Testis (tissue), 3 donors: Measurements from ENCODE around the gene BOLA2B. TPM values are rescaled to one million over a fixed set of nuclear protein-coding genes. Genes with fewer than 3 reads are reported as not detected.

Experiments used
- DNase-seq: peaks from one replicate; pipeline ENCODE4 v3.0.0-alpha.2; 2019
- H3K27ac ChIP-seq, 2 donors: fragments of 200-600 bp; sonication (generic); one replicate each; pipeline ENCODE4 v1.5.1; 2019
- H3K27me3 ChIP-seq: fragments of 200-600 bp; sonication (generic); one replicate; pipeline ENCODE4 v1.5.1; 2019
- H3K36me3 ChIP-seq: fragments of 200-600 bp; sonication (generic); one replicate; pipeline ENCODE4 v1.5.1; 2017; ENCODE audit warnings: low read depth; ENCODE audit errors: missing control alignments
- H3K4me1 ChIP-seq: fragments of 200-600 bp; sonication (generic); one replicate; pipeline ENCODE4 v1.5.1; 2019
- H3K4me3 ChIP-seq, 2 donors: fragments of 200-600 bp; sonication (generic); one replicate each; pipeline ENCODE4 v1.5.1; 2017 to 2019
- H3K9me3 ChIP-seq: fragments of 200-600 bp; sonication (generic); one replicate; pipeline ENCODE4 v1.5.1; 2017
- POLR2A ChIP-seq: fragments of 450-650 bp; IDR thresholded peaks from one replicate; pipeline ENCODE4 v1.6.1; 2017; ENCODE audit warnings: antibody characterized with exemption, mild to moderate bottlenecking, moderate library complexity
- WGBS, 2 donors: methylation state at CpG; one replicate each; pipeline ENCODE4 v1.1.5; 2018; 5-methylcytosine and 5-hydroxymethylcytosine counted together
- intact Hi-C: fragments of 100-400 bp; cut with DNase I; formaldehyde crosslinking; loops from one replicate; pipeline ENCODE4 v1.15.1; 2023; ENCODE audit warnings: low total_unique reads
- polyA plus RNA-seq: library from polyadenylated mRNA; stranded (reverse); fragments of 350-450 nt; fragmentation: Illumina TruSeq; extraction: RNeasy Lipid Tissue Mini Kit (QIAGEN cat#74804); gene quantifications from one replicate; pipeline ENCODE4 v1.2.3, GENCODE V29; 2014; ENCODE audit warnings: low read depth, low replicate concordance; ENCODE audit not compliant: insufficient read depth
- total RNA-seq, 2 donors: library from RNA; depleted of rRNA; stranded (reverse); fragments of >200 nt; gene quantifications; one replicate each; pipeline ENCODE4 v1.2.3, GENCODE V29; 2016
- TF ChIP-seq, protein P1 (sequence below), 3 experiments: fragments of 450-650 bp in 2 of 3; fragments of 200-600 bp in 1 of 3; sonication (generic) in 1 of 3; IDR thresholded peaks; one replicate each; pipeline ENCODE4 v1.5.1; 2016 to 2019; ENCODE audit warnings: antibody characterized with exemption in 3 of 3, mild to moderate bottlenecking in 2 of 3, moderate library complexity in 1 of 3

BOLA2B gene
- total and polyA plus RNA-seq, 3 donors from 2014 or later: 70.9 to 161 (median 133) TPM

DNA sequence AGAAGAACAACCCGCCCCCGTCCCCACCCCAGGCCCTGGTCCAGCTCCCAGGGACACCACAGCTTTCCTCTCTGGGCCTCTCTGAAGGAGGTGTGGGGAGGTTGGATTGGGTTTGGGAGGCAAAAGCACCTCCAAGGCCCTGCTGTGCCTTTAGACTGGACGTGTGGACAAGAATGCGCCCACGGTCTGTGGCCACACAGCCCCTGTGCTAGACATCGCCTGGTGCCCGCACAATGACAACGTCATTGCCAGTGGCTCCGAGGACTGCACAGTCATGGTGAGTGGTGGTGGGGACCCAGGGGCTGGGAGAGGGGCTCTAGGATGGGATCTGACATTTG is 7.1 kb downstream of the BOLA2B start:
- no peaks in the 10 kb centered on the region for H3K27me3 ChIP-seq

DNA sequence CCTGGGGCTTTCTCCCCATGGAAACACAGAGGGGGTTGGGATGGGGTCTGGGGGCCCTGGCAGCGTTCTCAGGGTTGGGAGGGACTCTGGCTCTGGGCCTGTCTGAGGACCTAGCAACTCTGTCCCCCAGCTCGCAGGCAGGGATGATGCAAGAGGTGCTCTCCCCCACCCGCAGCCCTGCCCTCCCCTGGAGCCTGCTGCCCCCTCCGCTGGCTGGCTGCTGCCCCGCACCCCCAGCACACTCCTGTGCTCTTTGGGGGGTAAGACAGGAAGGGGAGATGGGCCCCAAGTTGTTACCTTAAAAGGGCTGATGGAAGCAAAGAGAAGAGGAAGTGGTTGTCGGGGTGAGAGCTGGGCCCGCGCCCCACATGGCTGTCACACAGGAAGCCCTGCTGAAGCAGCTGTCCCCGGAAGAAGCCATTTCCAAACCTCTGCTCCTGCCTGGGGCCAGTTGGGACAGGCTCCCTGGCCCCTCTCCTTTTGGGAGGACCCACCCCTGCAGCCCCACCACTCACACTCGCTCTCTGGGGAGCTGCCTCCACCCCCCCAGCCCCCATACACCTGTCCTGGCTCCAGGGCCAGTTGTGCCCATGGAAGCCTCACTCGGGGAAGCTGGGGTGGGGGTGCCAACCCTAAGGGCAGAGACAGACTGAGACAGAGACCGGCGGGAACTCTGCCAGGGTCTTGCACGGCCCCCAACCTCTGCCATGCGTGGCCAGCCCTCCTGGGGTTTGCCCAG is 7.6 kb downstream of the BOLA2B start:
- no peaks in the 10 kb centered on the region for H3K4me1 ChIP-seq
- H3K27me3 ChIP-seq: no peaks in the 10 kb centered on the region
- no peak for TF ChIP-seq POLR2A
- TF ChIP-seq, protein P1, sequence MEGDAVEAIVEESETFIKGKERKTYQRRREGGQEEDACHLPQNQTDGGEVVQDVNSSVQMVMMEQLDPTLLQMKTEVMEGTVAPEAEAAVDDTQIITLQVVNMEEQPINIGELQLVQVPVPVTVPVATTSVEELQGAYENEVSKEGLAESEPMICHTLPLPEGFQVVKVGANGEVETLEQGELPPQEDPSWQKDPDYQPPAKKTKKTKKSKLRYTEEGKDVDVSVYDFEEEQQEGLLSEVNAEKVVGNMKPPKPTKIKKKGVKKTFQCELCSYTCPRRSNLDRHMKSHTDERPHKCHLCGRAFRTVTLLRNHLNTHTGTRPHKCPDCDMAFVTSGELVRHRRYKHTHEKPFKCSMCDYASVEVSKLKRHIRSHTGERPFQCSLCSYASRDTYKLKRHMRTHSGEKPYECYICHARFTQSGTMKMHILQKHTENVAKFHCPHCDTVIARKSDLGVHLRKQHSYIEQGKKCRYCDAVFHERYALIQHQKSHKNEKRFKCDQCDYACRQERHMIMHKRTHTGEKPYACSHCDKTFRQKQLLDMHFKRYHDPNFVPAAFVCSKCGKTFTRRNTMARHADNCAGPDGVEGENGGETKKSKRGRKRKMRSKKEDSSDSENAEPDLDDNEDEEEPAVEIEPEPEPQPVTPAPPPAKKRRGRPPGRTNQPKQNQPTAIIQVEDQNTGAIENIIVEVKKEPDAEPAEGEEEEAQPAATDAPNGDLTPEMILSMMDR (IDR thresholded peaks at IDR 0.05): no peak
- no peaks in the 10 kb centered on the region for H3K9me3 ChIP-seq
- no peaks in the 10 kb centered on the region for H3K36me3 ChIP-seq
- H3K4me3 ChIP-seq: no peak overlapping the region
- no peak for DNase-seq
- 83 to 90% methylated on average over 8 to 15 of the region's 15 CpGs for WGBS, 2 donors
- intact Hi-C loops: no loop called here
- H3K27ac ChIP-seq: no peak overlapping the region

More for the DNA sequence above, 7.1 kb downstream of the BOLA2B start:
- H3K9me3 ChIP-seq: no peaks in the 10 kb centered on the region
- no peak overlapping the region for H3K27ac ChIP-seq
- no peaks in the 10 kb centered on the region for H3K36me3 ChIP-seq
- intact Hi-C loops: no loop called here
- no peaks in the 10 kb centered on the region for H3K4me1 ChIP-seq
- no peak overlapping the region for H3K4me3 ChIP-seq
- no peak for DNase-seq
- 82 to 88% methylated on average over 6 to 9 of the region's 9 CpGs for WGBS, 2 donors
- TF ChIP-seq POLR2A: no peak
- TF ChIP-seq, protein P1 (IDR thresholded peaks at IDR 0.05): no peak

DNA sequence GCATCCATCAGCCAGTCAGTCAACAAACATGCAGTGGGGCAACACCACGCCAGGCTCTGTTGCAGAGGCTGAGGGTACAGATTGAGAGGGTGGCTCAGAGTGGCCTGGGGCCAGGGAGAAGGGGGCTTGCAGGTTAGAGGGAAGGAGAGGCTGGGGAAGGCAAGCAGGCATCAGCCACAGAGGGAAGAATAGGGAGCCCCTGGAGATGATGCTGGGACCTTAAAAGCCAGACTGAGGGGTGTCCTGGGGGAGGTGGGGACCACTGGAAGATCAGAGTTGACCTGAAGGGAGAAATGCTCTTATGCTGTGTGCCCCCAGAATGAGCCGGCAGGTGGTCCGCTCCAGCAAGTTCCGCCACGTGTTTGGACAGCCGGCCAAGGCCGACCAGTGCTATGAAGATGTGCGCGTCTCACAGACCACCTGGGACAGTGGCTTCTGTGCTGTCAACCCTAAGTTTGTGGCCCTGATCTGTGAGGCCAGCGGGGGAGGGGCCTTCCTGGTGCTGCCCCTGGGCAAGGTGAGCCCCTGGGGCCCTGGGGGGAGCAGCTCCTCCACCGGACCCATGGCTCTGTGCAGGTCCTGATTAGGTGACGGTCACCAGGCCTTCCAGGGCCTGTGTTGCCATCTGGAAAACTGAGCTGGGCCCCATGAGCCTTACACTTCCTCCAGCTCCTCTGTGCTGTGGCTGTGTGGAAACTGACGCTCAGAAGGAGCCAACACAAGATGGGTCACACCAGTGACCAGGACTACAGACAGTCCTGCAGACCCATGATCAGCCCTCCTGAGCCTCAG is 8.4 kb downstream of the BOLA2B start:
- Histone ChIP-seq H3K9me3 (no peaks in the 10 kb centered on the region), H3K4me1 (no peaks in the 10 kb centered on the region), H3K27ac (no peak overlapping the region), H3K27me3 (no peaks in the 10 kb centered on the region), H3K4me3 (no peak overlapping the region), H3K36me3 (no peaks in the 10 kb centered on the region)
- DNase-seq: no peak
- 73 to 74% methylated on average over 5 to 12 of the region's 13 CpGs for WGBS, 2 donors
- intact Hi-C loops: no loop called here
- TF ChIP-seq, protein P1 (IDR thresholded peaks at IDR 0.05): no peak
- TF ChIP-seq POLR2A: no peak

DNA sequence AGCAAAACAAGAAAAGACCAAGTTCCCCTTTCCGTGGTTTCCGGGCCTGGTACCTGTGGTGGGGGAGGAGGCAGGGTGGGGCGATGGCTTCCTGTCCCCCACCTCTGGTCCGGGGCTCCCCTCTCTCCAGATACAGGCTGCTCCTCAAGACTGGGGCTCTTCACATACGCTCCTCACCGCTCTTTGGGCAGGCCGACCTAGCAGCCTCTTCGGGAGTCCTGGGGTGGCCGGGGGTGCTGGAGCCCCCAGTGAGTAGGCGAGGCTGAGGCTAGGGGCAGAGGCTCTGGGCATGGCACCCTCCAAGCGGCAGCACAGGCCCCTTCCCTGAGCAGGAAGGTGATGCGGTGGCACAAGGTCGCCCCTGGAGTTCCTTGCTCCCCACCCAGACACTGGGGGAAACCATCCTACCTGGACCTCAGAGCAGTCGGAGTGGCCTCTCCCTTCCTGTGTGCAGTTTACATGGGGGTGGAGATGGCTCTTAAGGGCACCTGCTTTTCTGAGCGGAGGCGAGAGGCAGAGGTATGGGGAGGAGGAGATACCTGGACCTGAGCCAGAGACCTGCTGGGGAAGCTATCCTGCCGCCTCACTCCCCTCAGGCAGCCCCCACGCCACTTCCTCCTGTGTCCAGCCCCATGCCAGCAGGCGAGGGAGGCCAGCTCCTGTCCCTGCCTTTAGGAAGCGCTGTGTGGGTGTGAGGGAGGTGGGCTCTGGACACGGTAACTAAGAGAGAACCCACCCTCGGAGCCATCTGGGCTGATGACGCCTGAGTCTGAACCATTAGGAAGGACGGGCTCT is 9.2 kb downstream of the BOLA2B start:
- intact Hi-C loops: no loop called here
- no peaks in the 10 kb centered on the region for H3K36me3 ChIP-seq
- H3K9me3 ChIP-seq: no peaks in the 10 kb centered on the region
- no peak for DNase-seq
- peak overlapping the region; percentile 26 to 46 for H3K4me3 ChIP-seq
- TF ChIP-seq POLR2A: no peak
- TF ChIP-seq, protein P1 (IDR thresholded peaks at IDR 0.05): no peak
- H3K27ac ChIP-seq: no peak overlapping the region
- H3K27me3 ChIP-seq: no peaks in the 10 kb centered on the region
- 14 to 21% methylated on average over 18 to 24 of the region's 24 CpGs for WGBS, 2 donors
- H3K4me1 ChIP-seq: no peaks in the 10 kb centered on the region
